ENCODE data around the gene RAB11B.
"Not testable (repeated sequence)": the region's sequence is repeated elsewhere in the genome, so short reads cannot be mapped to it uniquely, and the experiment has no call there.

DNA sequence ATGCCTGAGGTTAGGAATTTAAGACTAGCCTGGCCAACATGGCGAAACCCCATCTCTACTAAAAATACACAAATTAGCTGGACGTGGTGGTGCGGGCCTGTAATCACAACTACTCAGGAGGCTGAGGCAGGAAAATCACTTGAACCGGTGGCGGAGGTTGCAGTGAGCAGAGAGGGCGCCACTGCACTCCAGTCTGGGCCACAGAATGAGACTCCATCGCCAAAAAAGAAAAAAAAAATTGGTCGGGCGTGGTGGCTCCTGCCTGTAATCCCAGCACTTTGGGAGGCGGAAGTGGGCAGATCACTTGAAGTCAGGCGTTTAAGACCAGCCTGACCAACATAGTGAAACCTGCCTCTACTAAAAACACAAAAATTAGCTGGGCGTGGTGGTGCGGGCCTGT, 20.6 kb downstream of the RAB11B start:
- TF ChIP-seq, protein P1, sequence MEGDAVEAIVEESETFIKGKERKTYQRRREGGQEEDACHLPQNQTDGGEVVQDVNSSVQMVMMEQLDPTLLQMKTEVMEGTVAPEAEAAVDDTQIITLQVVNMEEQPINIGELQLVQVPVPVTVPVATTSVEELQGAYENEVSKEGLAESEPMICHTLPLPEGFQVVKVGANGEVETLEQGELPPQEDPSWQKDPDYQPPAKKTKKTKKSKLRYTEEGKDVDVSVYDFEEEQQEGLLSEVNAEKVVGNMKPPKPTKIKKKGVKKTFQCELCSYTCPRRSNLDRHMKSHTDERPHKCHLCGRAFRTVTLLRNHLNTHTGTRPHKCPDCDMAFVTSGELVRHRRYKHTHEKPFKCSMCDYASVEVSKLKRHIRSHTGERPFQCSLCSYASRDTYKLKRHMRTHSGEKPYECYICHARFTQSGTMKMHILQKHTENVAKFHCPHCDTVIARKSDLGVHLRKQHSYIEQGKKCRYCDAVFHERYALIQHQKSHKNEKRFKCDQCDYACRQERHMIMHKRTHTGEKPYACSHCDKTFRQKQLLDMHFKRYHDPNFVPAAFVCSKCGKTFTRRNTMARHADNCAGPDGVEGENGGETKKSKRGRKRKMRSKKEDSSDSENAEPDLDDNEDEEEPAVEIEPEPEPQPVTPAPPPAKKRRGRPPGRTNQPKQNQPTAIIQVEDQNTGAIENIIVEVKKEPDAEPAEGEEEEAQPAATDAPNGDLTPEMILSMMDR (IDR thresholded peaks at IDR 0.05), result not testable (repeated sequence)
- not testable (repeated sequence) for TF ChIP-seq POLR2A (IDR thresholded peaks at IDR 0.05)
